Activated CD8-positive, alpha-beta memory T cell treated with anti-CD3 and anti-CD28 coated beads, Interleukin-2, amount 50 U/mL, for 4 hours (primary cell): ENCODE measurements around the gene CD47.

ENCODE experiments used
- DNase-seq: peaks from one replicate; pipeline ENCODE4 v3.0.0-alpha.2; 2020

CD47 gene

DNA sequence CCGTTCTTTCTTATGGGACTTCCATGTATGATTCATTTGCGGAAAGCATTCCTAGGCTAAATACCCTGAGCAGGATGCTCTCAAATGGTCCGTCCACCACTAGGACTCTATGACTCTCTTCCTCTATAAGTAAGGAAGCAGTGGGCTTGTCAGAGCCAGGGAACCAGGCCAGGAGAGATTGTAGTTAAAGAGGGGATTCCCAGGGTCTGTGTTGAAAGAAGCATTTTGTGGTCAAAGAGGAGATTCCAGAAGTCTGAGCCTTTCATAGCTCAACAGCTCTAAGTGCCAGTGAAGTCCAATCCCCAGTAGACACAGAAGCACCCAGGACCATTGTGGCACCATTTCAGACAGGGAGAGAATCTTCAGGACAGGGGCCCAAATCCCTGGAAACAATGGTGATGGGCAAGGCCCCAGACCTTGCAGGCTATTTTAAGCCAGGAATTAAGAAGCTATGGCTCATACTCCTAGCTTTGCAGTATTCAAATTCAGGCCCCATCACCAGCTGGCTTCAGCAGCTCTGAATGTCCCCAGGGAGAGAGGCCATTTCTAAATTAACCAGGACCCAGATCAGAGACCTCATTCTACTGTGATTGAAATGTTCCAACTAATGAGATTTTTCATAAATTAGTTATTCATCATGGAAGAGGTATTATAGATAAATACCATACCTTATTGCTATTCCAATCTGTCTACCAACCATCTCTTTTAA, 81.7 kb downstream of the CD47 start:
- no peak for DNase-seq

DNA sequence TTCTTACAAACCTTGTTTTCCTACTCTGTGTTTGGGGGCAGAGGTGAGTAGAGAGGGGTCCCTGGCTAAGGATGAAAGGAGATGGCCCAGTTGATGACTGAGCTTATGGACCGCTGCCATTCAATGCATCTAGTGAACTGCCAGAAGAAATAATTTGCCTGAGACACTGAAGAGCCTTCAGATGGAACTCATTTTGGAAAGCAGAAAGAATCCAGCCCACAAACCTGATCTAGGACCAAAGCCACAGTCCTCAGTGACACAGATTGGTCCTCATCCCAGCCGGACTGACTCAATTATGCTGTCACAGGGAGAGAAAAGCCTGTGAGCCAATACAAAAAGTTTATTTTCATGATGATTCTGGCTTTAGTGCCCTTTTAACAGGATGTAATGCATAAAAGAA, 82.7 kb downstream of the CD47 start:
- no peak for DNase-seq

DNA sequence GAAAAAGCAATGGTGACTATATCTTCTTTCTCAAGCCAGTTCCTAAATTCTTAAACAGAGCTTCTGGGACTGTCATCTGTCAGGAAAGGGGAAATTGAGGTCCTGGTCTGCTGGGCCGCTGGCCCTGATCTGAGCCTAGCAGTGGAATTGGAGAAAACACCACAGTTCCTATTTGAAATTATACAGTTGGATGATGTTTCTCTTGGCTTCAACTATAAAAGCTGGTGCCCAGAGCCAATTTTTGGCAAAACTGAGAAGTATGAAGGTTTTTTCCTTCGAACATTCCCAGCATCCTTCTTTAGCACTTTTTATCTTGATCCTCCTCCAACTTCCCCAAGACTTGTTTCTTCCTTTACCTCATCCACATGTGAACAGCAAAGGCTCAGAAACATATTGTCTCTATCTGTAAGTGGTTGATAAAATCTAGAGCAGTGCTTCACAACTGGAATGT, 83.9 kb downstream of the CD47 start:
- no peak for DNase-seq

DNA sequence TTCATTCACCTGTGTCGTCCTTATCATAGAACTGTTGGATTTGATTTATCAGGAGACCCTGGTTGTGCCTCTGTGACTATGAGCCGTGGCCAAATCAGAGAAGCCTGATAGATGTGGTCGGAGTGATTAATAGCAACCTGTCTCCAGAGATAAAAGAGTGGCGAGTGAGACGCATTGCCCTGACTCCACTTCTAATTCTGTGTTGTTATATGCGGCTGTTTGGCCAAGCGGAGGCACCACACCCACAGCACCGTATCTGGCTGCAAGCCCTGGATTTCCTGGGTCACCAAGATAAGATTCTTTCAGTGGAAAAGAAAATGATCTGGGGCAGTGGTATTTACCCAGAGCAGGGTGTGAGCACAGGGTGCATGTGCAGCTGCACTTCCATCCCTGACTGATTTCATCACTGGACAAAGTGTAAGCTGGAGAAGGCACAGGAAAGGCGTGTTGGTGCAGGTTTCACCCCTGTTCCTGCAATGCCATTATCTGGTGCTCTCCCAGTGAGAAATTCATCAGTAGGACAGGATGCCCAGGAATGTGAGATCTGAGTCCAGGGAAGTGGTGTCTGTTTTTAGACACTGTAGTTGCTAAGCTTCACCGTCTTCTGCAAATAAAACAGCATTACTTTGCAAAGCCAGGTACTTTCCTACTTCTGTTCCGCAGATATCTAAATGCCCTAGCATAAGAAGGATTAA, 84.6 kb downstream of the CD47 start:
- no peak for DNase-seq

DNA sequence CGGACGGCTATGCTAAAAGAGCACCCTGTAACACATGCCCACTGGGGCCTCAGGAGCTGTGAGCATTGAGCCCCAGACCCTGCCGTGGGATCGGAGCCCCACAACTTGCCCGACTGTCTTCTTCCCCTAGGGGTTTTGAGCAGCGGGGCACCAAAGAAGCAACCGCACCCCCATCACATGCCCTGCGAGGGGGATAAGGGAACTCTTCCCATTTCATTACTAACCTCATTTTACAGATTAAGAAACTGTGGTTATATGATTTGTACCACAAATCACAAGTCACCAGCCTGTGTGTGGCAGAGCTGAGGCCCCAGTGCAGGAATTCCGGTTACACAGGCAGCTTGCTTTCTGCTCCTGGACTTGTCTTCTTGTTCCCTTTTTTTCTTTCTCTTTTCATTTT, 86.2 kb downstream of the CD47 start:
- no peak for DNase-seq

DNA sequence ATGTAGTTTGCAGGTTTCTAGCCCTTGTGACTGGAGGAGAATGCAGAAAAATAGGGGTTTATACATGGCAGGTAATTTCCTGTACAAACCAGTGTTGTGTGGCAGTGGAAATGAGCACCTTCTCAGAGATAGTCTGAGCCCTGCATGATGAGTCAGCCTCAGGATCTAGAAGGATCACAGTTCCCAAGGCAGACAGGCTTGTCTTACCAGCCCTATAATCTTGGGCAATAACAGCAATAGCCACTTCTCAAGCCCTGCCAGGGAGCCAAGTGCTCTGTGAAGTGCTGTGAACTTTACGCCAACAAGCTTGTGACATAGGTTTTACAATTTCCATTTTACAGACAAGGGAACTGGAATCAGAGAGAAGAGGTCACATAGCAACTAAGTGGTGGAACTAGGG, 89.4 kb downstream of the CD47 start:
- DNase-seq = no peak

DNA sequence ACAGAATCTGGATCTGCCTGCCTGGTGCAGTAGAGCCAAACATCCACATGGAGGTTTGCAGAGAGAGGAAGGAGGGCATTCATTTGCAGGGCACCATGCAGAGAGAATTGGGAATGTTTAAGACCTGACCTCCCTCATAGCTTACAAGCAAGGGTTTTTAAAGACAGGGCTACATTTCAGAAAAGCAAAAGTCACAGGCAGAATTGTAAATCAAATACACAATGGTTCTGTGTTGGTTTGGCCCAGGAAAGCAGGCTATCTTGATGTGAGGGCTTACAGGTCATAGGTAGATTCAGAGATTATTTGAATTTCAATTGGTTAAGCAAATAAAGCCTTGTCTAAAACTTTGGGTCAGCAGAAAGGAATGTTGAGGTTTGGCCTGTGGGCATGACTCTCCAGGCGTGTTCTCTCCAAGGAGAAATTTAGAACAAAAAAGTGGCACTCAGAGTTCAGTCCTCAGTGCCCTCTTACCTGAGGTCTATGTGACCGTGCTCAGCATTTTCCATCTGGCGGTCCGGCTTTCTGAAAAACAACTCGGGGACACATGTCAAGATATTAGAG, 91.5 kb downstream of the CD47 start:
- no peak for DNase-seq

DNA sequence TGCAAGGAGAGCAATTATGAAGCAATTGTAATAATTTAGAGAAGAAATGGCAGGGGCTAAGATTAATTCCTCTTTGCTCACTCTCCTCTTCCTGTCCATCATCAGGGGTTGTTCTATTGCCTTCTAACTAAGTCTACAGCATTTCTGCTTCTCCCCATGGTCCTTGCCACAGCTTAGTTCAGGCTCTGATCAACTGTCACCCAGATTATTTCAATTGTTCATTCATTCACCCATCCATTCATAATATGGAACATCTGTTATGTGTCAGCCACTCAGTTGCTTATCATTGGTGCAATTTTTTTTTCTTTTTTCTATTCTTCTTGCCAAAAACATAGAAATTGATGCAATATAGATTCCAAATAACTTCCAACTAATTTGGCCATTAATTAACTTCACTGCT, 93.2 kb downstream of the CD47 start:
- no peak for DNase-seq

DNA sequence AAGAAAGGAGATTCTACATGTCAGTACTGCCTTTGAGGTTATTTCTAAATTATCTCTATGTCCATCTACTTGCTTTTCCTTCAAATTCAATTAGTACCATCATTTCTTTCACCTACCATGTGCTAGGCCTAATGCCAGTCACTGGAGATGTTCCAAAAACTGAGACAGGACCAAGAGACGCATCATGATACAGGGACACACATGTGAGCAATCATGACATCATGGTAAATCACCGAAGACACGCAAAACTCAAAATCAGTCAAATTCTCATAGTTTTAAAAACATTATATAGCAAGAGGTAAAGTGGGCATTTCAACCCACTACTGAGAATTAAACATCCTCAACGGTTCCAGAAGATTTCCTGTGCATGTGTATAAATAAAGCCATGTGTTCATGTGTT, 95.0 kb downstream of the CD47 start:
- DNase-seq = no peak

DNA sequence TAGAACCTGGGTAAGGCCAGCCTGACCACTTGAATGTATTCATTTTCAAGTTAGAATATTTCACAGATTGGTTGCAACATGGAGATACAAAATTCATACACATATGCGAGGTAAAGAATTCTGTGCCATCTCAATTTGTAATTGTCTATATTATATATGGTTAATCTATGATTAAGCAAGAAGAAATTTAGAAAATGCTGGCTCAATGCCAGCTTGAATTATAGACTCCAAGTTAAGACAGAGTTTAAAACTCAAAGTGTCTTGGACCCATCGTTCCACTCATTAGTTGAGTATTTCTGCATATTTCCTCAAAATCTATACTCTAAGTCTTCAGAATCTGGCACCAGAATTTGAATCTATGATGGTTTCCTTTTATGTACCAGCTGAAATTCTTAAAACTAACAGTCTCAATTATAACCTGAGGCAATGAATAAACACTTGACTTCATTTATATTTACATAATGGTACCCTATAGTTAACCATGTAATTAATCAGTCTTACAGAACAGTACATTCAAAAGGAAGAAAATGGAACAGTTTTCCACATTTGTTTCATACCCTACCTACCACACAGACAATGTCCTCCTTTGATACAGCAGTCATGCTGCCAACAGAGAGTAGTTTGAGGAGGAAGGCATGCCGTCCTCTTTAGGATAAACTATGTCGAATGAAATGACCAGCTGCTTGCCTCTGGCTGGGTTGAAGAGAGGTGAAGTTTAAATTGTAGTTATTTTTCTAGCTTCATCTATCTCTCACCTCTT, 95.7 kb downstream of the CD47 start:
- no peak for DNase-seq

DNA sequence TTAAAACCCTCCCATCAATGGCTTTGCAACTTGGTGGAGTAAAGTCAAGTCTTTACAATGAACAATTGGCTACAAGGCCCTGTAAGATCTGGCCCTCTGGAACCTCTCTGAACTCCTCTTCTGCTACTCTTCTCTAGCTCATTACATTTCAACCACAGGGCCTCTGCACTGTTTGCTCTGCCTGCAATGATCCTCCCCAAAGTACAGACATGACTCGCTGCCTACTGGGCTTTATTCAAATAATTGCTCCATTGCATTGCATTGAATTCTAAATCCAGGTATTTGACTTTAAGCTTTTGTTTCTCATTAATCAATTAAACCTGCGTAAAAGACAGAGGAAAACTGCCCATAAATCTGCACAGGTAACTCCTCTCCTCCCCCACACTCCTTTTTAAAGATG, 96.7 kb downstream of the CD47 start:
- no peak for DNase-seq

DNA sequence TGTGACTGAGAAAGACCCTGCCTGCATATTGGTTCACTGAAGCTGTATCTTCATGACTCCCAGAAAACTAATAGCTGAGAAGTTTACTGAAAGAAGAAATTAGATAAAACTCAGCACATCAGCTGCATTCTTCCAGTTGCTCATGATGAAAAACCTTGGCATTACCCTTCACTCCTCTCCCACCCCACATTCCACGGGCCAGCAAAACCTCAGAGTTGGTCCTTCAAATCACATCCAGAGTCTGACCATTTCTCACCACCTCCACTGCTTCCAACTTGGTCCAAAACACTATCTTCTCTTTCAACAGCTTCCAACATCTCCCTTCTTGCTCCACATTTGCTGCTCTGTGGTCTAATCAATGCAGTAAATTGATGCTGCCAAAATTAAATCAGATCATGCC, 97.1 kb downstream of the CD47 start:
- DNase-seq = no peak
